Endothelial cell of umbilical vein (primary cell): ENCODE measurements around the gene RNF11. TPM values are rescaled to one million over a fixed set of nuclear protein-coding genes. Genes with fewer than 3 reads are reported as not detected.

Experiments
- BruUV-seq: library from RNA; stranded (reverse); fragments of 400-500 nt; replicated peaks from 2 replicates; lab custom pipeline; 2021; lab: Mats Ljungman, UMichigan
- CTCF ChIA-PET: fragments of 300-600, 350-600 bp; sonication (Branson Sonifier 250); formaldehyde crosslinking; loops from one replicate; lab custom pipeline; 2021; ENCODE audit warnings: antibody characterized with exemption, inconsistent platforms; lab: Charles Lee
- POLR2A ChIA-PET: fragments of 300-600, 350-600 bp; sonication (Branson Sonifier 250); formaldehyde crosslinking; loops from one replicate; lab custom pipeline; 2021; ENCODE audit warnings: antibody characterized with exemption, inconsistent platforms; lab: Charles Lee
- DNase-seq: peaks from one replicate; pipeline ENCODE4 v3.0.0-alpha.2; 2011; ENCODE audit warnings: low read depth, low spot score
- FAIRE-seq: peaks from 2 replicates; lab custom pipeline; 2011; peaks lifted over from hg19 to GRCh38; lab: Jason Lieb, UNC
- H2AFZ ChIP-seq: 2 replicates; pipeline ENCODE4 v1.6.0; 2012; ENCODE audit warnings: low read depth, low read length, control low read depth, inconsistent platforms
- H3K27ac ChIP-seq: 2 replicates; pipeline ENCODE4 v1.5.1; 2011; ENCODE audit warnings: low read depth, mild to moderate bottlenecking, control low read depth, low read length, moderate library complexity; ENCODE audit not compliant: insufficient read depth
- H3K27me3 ChIP-seq, 2 experiments: 2 replicates each; pipeline versions ENCODE4 v1.6.0 to v1.6.1; 2011; ENCODE audit warnings: low read length in 2 of 2, mixed read lengths in 1 of 2; ENCODE audit not compliant: control insufficient read depth in 2 of 2, insufficient read depth in 2 of 2
- H3K36me3 ChIP-seq, 2 experiments: 2 replicates in 1 of 2; 3 replicates in 1 of 2; pipeline ENCODE4 v1.5.1; 2011; ENCODE audit warnings: low read length in 2 of 2, mild to moderate bottlenecking in 1 of 2, moderate library complexity in 1 of 2; ENCODE audit not compliant: control insufficient read depth in 2 of 2, insufficient read depth in 2 of 2; ENCODE audit errors: extremely low read depth in 1 of 2
- H3K4me1 ChIP-seq: 3 replicates; pipeline ENCODE4 v1.5.1; 2011; ENCODE audit warnings: mild to moderate bottlenecking, low read length; ENCODE audit not compliant: control insufficient read depth, insufficient read depth; ENCODE audit errors: extremely low read depth
- H3K4me2 ChIP-seq: 2 replicates; pipeline ENCODE4 v1.6.1; 2011; ENCODE audit warnings: low read length, control low read depth, mixed read lengths; ENCODE audit not compliant: insufficient read depth
- H3K4me3 ChIP-seq, 3 experiments: fragments of 200-600 bp in 1 of 3; sonication (generic), shearing (Covaris generic) in 1 of 3; replicated peaks in 1 of 3; 2 replicates each; pipeline ENCODE4 v1.5.1; 2011 to 2016; ENCODE audit warnings: control low read depth in 3 of 3, low read length in 3 of 3, mild to moderate bottlenecking in 2 of 3, inconsistent platforms in 1 of 3, low read depth in 1 of 3, moderate library complexity in 1 of 3; ENCODE audit not compliant: insufficient read depth in 1 of 3
- H3K79me2 ChIP-seq: 2 replicates; pipeline ENCODE4 v1.6.0; 2012; ENCODE audit warnings: low read length, inconsistent platforms; ENCODE audit not compliant: control insufficient read depth, insufficient read depth
- H3K9ac ChIP-seq: replicated peaks from 2 replicates; pipeline ENCODE3; 2011; ENCODE audit warnings: low read length, control low read depth; ENCODE audit not compliant: insufficient read depth; ENCODE audit errors: extremely low read depth
- H3K9me1 ChIP-seq: replicated peaks from 3 replicates; pipeline ENCODE4 v1.6.0; 2011; ENCODE audit warnings: mild to moderate bottlenecking, low read length; ENCODE audit not compliant: control insufficient read depth, insufficient read depth; ENCODE audit errors: extremely low read depth
- H3K9me3 ChIP-seq: replicated peaks from 2 replicates; pipeline ENCODE4 v1.5.1; 2012; ENCODE audit warnings: low read length, inconsistent platforms; ENCODE audit not compliant: control insufficient read depth, insufficient read depth
- H4K20me1 ChIP-seq: replicated peaks from 2 replicates; pipeline ENCODE3; 2011; ENCODE audit warnings: mild to moderate bottlenecking, low read length; ENCODE audit not compliant: control insufficient read depth, insufficient read depth; ENCODE audit errors: extremely low read depth
- CTCF ChIP-seq, 2 donors: IDR thresholded peaks; 1 replicate in 1 of 2; 2 replicates in 1 of 2; pipeline ENCODE4 v1.5.1; 2011; ENCODE audit warnings: low read length in 2 of 2, mild to moderate bottlenecking in 2 of 2, moderate library complexity in 2 of 2, control low read depth in 1 of 2, inconsistent platforms in 1 of 2, low read depth in 1 of 2; ENCODE audit not compliant: insufficient read depth in 1 of 2; ENCODE audit errors: extremely low read depth in 1 of 2
- EZH2 ChIP-seq: IDR thresholded peaks from 2 replicates; pipeline ENCODE4 v1.6.1; 2012; ENCODE audit warnings: borderline replicate concordance, low read depth, mild to moderate bottlenecking, moderate library complexity, low read length, inconsistent platforms; ENCODE audit not compliant: severe bottlenecking
- JUN ChIP-seq: IDR thresholded peaks from 2 replicates; pipeline ENCODE4 v1.6.1; 2011; ENCODE audit warnings: borderline replicate concordance, low read depth; ENCODE audit not compliant: insufficient read length, insufficient read depth
- MAX ChIP-seq: IDR thresholded peaks from 2 replicates; pipeline ENCODE4 v1.6.1; 2011; ENCODE audit not compliant: insufficient read depth, insufficient read length
- MYC ChIP-seq: IDR thresholded peaks from one replicate; pipeline ENCODE4 v1.6.1; 2011; ENCODE audit warnings: mild to moderate bottlenecking, low read depth, low read length
- POLR2A ChIP-seq: IDR thresholded peaks from 2 replicates; pipeline ENCODE4 v1.6.1; 2012; ENCODE audit warnings: low read depth, mild to moderate bottlenecking, control low read depth, low read length
- POLR2AphosphoS5 ChIP-seq: IDR thresholded peaks from 2 replicates; pipeline ENCODE4 v1.6.1; 2012; ENCODE audit warnings: low read depth, mild to moderate bottlenecking, control low read depth, low read length, moderate library complexity; ENCODE audit not compliant: insufficient read depth
- dilution Hi-C: fragments of 300-500 bp; cut with MboI; formaldehyde crosslinking; loops from one replicate; pipeline ENCODE4 v1.15.0; 2019; ENCODE audit warnings: low sequenced_read_pairs; ENCODE audit not compliant: extremely low pct_ligation_motif_present
- intact Hi-C: fragments of 100-400 bp; cut with micrococcal nuclease; formaldehyde crosslinking; loops from one replicate; pipeline ENCODE4 v1.10.0; 2022
- polyA plus RNA-seq, 4 experiments: library from polyadenylated mRNA; depleted of rRNA in 3 of 4; stranded (reverse) in 3 of 4; unstranded in 1 of 4; fragments of >200 nt; gene quantifications; 2 replicates each; pipeline versions ENCODE4 v1.2.1 to v1.2.3, GENCODE V29; 2011 to 2012; ENCODE audit warnings: missing spikeins in 1 of 4
- total RNA-seq: library from RNA; stranded (reverse); gene quantifications from 2 replicates; pipeline ENCODE4 v1.2.3, GENCODE V29; 2021

The RNF11 gene
- total and polyA plus RNA-seq, 2 donors (not counting 3 experiments of a cell fraction or from before 2014, with no cell fraction given) = 75.2 to 82.9 TPM

GRCh38 chr1:51299185-51299885 is 63.3 kb downstream of the RNF11 start:
- intact Hi-C loops = loop anchor here (10.0 kb wide), 3 partner anchors 215 to 525 kb away; partner anchors contain the start of gene FAF1
- CTCF ChIA-PET = interaction anchor here (5.5 kb wide), 1 partner anchor 109 kb away, joined by 63 read pairs; no protein-coding TSS in a partner anchor

More at GRCh38 chr1:51299185-51299885, 63.3 kb downstream of the RNF11 start:
- Histone ChIP-seq H3K27me3 (no peaks in the 10 kb centered on the region), H3K36me3 (no peaks in the 10 kb centered on the region), H2AFZ (no peak overlapping the region), H3K27ac (no peak overlapping the region), H3K9ac (no peak overlapping the region), H3K79me2 (no peaks in the 10 kb centered on the region), H4K20me1 (no peaks in the 10 kb centered on the region), H3K4me1 (peaks cover 20% of the 10 kb centered on the region), H3K4me3 (no peak overlapping the region), H3K4me2 (no peak overlapping the region), H3K9me3 (no peaks in the 10 kb centered on the region), H3K9me1 (no peaks in the 10 kb centered on the region)
- DNase-seq (no peak), FAIRE-seq (no peak)
- POLR2A ChIA-PET = no interaction called here
- dilution Hi-C loops = no loop called here
- no TSS peak for BruUV-seq
- TF ChIP-seq MAX = no peak
- TF ChIP-seq POLR2AphosphoS5 = no peak
- no peak for TF ChIP-seq JUN
- TF ChIP-seq MYC = no peak
- TF ChIP-seq POLR2A = no peak
- no peak for TF ChIP-seq EZH2
- no peak for TF ChIP-seq CTCF (IDR thresholded peaks at IDR 0.05; ENCODE audit: extremely low read depth in 1 of 2, insufficient read depth in 1 of 2, low read depth in 1 of 2, low read length in 2 of 2)
